SKM-1 treated with dmso at 0.1 percent for 144 hours (cell line): ENCODE results near the gene AKTIP.

Experiments used
- DNase-seq: peaks from one replicate; lab custom pipeline; 2025; ENCODE audit not compliant: unreplicated experiment; lab: John Stamatoyannopoulos, UW

AKTIP gene

DNA sequence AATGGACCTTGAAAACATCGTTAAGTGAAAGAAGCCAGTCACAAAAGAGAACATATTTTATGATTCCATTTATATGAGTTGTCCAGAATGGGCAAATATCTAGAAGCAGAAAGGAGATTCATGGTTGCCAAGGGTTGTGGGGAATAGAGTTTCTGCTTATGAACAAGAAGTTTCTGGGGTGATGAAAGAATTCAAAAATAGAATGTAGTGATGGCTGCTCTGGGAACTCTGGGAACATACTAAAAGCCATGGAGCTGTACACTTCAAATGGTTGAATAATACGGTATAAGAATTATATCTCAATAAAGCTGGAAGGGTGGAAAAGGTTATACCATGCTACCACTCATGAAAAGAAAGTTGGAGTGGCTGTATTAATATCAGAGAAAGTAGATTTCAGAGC lies 18.5 kb downstream of the AKTIP start:
- DNase-seq, result no peak

DNA sequence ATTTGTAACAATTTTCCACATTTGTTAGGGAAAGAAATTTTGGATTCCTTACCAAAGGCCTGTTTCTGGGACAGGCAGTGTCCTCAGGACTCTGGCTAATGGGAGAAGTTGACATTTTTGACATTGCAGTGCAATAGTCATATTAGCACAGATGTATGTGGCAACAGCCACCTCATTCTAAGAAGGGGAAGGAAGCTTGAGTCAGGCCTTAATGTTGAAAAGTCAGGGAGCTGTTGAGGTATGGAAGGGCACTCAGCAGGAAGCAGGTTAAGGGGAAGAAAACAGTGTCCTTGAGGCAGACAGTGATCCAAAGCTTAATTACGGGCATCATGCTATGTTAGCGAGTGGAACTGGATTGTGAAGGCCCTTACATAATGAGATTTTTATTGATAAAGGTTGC lies 20.9 kb downstream of the AKTIP start:
- DNase-seq, result peak; percentile 93

DNA sequence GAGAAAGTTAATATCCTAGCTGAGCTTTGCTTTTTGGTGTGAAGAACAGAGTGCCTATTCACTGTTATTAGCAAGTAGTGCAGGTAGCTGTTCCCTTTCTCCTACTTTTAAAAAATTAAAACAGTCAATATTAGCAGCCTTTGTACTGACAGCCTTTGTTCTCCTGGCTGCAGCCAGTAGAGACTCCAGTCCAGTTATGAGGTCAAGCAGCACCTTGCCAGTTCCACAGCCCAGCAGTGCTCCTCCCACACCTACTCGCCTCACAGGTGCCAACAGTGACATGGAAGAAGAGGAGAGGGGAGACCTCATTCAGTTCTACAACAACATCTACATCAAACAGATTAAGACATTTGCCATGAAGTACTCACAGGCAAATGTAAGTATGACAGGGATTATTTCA lies 22.6 kb downstream of the AKTIP start:
- DNase-seq, result no peak

DNA sequence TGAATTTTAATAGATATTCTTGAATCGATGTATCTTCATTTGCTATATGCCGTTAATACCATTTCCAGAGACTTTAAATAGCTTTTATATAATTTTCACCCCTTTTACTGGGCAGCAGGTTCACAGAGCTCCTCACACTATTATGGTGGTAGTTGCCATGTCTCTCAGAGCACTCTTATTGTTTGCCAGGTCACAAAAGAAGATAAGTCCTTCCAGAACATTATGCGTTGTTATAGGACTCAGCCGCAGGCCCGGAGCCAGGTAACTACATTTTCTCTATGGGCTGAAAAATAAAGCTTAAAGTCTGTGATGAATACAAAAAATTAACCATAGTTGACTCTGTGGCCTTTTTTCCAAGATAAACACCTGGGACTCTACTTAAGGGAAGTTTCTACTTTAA lies 24.0 kb downstream of the AKTIP start:
- no peak for DNase-seq

DNA sequence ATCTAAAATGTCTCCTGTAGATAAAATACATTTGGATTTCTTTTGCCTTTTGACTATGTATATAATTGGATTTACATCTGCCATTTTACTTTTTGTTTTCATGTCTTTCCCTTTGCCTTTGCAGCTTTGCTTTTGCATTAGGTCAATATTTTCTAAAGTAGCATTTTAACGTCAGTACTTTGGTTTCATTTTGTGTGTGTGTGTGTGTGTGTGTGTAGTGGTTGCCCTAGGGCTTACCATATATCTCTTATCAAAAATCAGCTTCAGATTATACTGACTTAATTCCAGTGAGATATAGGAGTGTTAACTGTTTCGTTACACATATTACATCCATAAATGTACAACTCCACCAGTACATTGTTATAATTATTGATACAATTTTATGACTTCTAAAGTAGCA lies 26.1 kb downstream of the AKTIP start:
- no peak for DNase-seq

DNA sequence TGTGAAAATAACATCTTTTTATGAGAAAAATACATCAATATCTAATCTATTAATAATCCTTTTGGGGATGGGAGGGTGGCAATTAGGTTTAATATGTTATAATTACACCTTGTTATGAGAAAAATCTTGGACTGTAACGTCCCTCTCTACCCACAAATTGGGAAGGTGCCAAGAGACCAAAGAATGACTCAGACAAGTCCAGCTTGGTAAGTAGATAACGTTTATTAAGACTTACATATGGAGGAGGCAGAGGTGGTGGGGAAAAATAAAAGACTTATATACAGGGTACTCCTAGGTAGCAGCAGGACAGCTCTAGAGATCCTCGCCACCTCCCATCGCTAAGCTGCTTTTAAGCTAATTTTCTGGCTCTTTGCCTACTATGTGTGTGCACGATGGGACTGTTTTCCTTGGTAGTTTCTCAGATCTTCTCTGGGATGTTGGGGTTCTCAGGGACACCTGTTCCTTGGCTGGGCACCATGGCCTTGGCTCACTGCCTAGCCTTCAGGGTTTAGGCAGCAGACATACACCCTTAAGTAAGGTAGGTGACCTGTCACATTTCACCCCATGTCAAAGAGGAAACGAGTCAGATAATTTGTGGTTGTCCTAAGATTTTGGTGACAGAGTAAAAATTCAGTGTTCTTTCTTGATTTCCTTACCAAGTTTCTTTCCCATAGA lies 37.3 kb downstream of the AKTIP start:
- no peak for DNase-seq

DNA sequence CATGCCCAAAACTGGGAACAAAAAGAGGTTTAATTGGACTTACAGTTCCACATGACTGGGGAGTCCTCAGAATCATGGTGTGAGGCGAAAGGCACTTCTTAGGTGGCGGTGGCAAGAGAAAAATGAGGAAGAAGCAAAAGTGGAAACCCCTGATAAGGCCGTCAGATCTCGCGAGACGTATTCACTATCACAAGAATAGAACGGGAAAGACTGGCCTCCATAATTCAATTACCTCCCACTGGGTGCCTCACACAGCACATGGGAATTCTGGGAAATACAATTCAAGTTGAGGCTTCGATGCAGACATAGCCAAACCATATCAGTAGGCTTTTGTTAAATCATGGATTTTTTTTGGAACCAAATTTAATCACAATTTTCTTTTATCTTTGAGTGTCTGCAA lies 44.4 kb downstream of the AKTIP start:
- no peak for DNase-seq

DNA sequence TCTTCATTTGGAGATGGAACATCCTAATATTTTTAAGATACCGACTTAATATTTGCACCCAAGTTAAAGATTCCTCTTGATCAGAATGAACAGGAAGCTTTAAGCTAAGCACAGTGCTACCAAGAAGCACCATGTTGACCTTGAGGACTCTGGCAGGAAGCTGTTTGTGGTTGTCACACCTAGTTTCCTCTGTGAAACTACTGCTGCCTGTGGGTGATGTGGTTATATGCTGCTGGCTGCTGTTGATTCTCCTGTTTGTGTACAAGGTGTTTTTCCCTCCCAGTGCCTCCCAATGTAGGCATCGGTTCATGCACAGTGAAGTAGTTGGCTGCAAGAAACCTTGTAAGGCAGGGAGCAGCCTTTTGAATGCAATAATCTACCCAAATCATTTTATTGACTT lies 45.3 kb downstream of the AKTIP start:
- DNase-seq, result no peak

DNA sequence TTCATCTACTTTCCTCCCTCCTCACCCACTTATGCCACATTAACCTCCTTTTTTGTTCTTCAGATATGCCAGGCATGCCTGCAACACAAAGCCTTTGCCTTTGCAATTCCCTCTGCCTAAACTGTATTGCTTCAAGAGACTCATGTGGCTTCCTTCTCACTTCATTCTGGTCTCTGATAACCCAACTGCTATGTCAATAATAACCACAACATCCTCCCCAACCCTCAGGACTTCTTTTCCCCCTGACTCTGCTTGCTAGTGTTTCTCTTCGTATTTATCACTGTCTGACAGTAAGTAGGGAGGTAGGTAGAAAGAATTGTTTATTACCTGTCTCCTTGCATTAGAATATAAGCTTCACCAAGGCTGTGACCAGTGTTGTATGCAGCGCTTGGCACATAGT lies 46.4 kb downstream of the AKTIP start:
- no peak for DNase-seq

DNA sequence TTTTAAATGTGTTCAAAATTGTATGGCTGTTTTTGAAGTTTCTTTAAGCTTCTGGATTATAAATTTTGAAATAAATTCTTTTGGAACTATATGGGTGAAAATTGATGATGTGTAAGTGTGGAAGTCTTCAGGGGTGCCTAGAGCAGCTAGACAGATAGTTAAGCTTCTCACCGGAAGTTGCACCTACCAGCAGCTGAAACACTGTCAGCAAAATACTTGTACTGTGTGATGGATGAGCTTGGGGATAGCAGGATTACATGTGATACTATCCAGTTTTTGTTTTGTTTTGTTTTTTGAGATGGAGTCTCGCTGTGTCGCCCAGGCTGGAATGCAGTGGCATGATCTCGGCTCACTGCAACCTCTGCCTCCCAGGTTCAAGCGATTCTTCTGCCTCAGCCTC lies 49.1 kb downstream of the AKTIP start:
- no peak for DNase-seq

DNA sequence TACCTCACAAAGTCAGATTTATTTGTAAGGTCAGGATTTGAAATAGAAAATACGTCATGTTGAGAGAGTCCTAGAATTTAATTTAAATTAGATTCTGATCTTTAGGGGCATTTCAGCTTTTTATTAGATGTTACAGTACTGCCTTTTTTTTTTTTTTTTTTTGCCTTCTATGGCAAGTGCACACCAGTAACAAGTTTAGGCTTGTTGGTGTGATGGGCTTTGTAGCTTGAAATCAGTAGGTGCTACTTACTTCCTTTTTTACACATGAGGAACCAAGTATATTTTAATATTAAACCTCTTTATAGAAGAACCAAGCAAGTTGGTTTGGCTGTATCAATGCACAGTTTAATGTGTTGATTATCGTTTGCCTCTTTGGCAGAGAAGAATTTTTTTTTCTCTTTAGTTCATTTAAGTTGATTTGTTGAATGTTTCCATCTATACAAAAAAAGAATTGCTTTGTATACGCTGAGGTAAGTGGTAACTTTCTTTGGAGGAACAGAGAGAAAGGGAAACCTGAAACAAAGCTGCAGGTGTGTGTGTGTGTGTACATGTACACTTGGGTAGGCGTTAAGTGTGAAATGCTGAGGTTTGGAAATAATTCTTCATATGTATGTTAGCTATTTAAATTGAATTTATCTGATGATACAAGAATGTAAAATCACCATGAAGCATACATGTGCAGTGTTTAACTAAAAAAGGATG lies 53.0 kb downstream of the AKTIP start:
- no peak for DNase-seq

DNA sequence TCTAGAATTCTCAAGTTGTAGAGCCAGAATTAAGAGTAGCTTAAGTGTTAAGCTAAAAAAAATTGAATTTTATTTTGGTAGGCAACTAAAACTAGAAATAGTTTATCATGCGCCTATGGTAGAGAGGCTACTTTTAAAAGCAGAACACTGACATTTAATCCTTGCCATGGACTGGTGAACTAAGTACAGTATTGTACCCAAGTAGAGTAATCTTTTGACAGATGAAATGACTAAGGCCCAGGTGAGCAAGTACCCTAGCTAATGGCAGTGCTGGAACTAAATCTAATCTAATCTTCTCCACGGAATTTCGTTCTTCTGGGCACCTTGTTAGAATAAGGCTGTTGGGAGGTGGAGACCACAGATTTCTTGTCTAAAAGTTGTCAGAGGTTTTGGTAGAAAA lies 56.9 kb downstream of the AKTIP start:
- DNase-seq, result no peak

DNA sequence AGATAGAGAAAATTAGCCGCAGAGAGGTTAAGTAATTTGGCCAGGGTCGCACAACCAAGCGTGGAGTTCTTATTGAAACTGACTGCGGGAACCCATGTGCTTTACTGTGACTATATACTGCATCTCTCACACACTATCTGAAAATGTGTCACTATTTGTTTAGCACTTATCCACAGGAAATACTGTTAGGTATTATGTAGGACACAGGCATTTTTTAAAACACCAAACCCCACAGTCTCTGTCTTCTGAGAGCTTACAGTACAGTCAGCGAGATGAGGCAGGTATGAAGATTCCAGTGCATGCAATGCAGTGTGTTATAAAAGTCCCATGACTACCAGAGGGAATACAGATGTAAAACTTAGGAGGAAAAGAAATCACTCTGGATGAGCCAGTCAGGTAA lies 57.5 kb downstream of the AKTIP start:
- no peak for DNase-seq
